IPS DF 4.7 (cell line): ENCODE measurements around the gene C19orf44.
"Not testable (repeated sequence)": the region's sequence is repeated elsewhere in the genome, so short reads cannot be mapped to it uniquely, and the experiment has no call there.

Source experiments
- DNase-seq: peaks from one replicate; pipeline ENCODE4 v3.0.0-alpha.2; 2013; ENCODE audit warnings: low spot score; ENCODE audit errors: extremely low read depth

C19orf44 gene

GRCh38 chr19:16495982-16496612 is at the start of gene C19orf44, which contains the start of gene CALR3:
Gene C19orf44, plus strand, starts transcription at chr19:16496394. Its CDS starts 4,399 bp downstream, at chr19:16500793.
Gene CALR3, minus strand, starts transcription at chr19:16496167. Its CDS starts 38 bp downstream, at chr19:16496129.
- DNase-seq = peak; percentile 92

- DNase-seq = no peak
These were observed 49.3 kb upstream of the C19orf44 start for GRCh38 chr19:16446724-16447368.

GRCh38 chr19:16448872-16449271 is 47.3 kb upstream of the C19orf44 start:
- not testable (repeated sequence) for DNase-seq

- DNase-seq = no peak
These were observed 46.7 kb upstream of the C19orf44 start for GRCh38 chr19:16449330-16449961.

- DNase-seq = no peak
These were observed 43.9 kb upstream of the C19orf44 start for GRCh38 chr19:16452325-16452724.

GRCh38 chr19:16454351-16454918 is 41.8 kb upstream of the C19orf44 start:
- no peak for DNase-seq

- no peak for DNase-seq
These were observed 40.7 kb upstream of the C19orf44 start for GRCh38 chr19:16455489-16455888.

- DNase-seq = no peak
These were observed 39.5 kb upstream of the C19orf44 start for GRCh38 chr19:16456652-16457194.

- DNase-seq = no peak
These were observed 38.8 kb upstream of the C19orf44 start for GRCh38 chr19:16457195-16457953.

GRCh38 chr19:16457954-16458331 is 38.3 kb upstream of the C19orf44 start:
- no peak for DNase-seq

GRCh38 chr19:16458391-16459341 is 37.5 kb upstream of the C19orf44 start:
- DNase-seq = no peak

GRCh38 chr19:16459680-16460079 is 36.5 kb upstream of the C19orf44 start:
- no peak for DNase-seq

GRCh38 chr19:16460454-16460853 is 35.7 kb upstream of the C19orf44 start:
- no peak for DNase-seq

GRCh38 chr19:16461630-16462051 is 34.6 kb upstream of the C19orf44 start:
- DNase-seq = no peak

GRCh38 chr19:16462757-16463250 is 33.4 kb upstream of the C19orf44 start:
- no peak for DNase-seq

- no peak for DNase-seq
These were observed 32.7 kb upstream of the C19orf44 start for GRCh38 chr19:16463341-16463990.

- no peak for DNase-seq
These were observed 32.1 kb upstream of the C19orf44 start for GRCh38 chr19:16463991-16464575.

- DNase-seq = no peak
These were observed 31.0 kb upstream of the C19orf44 start for GRCh38 chr19:16465239-16465638.
